GM18526 (cell line): ENCODE data around the gene NPNT.

Experiments used
- POLR2A ChIP-seq: IDR thresholded peaks from 3 replicates; pipeline ENCODE4 v1.6.1; 2011; ENCODE audit not compliant: insufficient read length; ENCODE audit errors: extremely low read depth

Gene NPNT

DNA sequence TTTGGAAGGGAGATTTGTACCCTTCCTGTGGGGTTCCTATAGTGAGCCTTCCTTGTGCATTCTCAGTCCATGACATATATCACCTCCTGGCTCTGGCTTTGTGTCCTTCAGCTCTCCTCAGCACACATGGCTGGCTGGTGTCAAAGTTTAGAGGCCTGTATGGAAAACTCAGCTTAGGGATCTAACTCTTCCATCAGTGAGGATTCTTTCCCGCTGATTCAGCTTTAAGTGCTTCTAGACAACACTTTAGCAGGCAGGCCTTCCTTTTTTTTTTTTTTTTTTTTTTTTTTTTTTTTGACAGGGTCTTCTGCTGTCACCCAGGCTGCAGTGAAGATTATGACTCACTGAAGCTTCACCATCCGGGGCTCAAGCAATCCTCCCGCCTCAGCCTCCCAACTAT, 84.2 kb downstream of the NPNT start:
- TF ChIP-seq POLR2A = no peak

DNA sequence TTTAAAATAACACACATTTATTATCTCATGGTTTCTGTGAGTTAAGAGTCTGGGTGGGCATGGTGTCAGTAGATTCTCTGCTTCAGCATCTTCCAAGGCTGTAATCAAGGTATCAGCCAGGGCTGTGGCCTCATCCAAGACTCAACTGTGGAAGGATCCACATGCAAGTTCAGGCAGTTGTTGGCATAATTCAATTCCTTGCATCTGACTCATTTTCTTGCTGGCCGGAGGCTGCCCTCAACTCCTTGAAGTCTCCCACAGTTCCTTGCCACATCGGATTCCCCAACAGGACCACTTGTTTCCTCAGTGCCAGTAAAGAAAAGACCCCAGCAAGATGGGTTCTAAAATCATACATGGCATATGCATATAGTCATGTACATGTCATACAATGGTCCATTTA, 93.4 kb downstream of the NPNT start:
- TF ChIP-seq POLR2A = no peak

DNA sequence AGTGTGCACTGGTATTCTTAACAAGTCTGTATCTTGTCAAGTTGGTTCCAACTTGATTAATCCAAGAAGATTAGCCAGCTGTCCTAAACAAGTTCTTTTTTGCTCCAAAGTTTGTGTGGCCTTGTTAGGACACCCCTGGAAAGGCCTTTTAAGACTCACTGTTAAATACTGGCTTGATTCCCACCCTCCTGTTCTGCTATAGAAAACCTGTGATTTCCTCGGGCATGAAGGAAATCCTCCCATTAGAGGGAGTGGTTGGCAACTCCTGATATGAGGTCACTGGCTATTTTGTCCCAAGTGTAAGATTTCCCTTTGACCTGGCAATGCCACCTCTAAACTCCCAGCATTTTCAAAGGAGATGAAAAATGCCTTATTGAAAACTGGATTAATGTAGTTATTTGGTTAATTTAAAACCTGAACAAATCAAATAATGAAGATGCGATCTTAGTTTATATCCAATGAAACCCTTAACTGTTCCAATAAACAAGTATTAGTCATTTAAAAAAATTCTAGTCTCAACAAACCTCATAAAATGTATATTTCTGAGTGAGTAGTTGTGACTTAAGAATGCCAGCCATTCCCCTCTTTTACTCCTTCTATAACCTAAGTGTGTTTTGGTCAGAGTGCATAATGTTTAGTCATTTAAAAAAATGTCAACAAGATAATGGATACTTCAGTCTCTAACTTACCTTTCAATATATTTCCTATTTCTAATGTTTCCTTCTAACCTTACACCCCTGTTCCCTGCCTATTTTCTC, 94.4 kb downstream of the NPNT start:
- no peak for TF ChIP-seq POLR2A

DNA sequence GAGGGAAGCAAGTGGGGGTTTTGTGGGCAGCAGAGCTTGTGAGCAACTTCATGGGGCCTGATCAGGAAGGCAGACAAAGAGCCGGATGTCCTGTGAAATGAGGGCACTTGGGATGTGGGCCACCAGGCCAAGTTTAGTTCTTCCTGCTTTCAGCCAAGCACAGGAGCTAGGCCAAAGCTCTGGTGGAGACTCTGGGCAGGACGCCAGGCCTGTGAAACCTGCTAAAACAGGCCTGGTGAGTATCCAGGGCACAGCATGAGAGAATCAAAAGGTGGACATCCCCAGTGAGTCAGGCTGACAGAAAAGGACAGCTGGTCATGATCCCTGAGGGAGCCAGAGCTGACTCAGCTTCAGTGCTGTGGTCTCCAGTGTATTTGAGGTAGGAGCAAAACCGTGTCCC, 95.7 kb downstream of the NPNT start:
- TF ChIP-seq POLR2A = no peak

DNA sequence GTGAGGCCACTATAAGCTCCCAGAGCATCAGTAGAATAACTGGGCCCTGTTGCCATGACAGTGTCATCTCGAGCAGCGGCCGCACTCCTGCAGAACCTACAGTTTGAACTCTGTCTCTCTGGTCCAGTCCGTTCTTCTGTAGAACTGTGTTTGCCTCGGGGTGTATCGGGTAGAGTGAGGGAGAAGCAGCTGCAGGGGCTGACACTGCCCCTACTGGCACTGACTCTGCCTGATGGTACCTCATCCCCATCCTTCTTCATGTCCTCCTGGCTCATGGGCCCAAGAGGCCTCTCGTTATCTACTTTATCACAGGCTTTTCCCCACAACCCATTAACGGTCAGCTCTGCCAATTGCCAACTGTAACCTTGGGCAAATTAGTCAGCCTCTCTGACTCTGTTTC, 96.5 kb downstream of the NPNT start:
- TF ChIP-seq POLR2A = no peak

DNA sequence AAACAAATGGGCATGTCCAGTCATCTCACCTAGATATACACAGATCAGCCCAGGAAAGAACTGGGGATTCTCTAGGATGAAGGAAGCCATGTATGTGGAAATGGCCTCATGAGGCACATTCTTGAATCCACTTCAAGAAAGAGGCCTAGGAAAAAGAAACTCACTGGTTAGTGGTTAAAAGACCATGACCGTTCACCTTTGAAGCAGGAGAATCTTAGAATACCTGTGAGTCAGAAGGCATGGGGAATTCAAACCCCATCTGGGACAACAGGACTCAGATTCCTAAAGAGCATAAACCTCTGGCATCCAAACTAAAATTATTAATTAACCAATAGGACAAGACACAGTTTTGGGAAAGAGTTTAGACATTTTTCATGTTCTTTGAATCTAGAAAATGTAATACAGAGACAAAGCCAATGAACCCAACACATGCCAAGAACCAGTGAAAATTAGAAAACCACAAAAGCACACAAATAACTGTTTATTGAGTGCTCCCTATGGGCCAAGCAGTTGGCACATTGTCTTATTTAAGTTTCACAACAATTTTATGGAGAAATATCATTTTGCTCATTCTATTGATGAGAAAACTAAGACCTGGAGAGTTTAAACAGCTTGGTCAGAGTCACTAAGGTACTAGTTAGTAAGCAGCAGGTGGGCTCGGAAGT, 97.5 kb downstream of the NPNT start:
- TF ChIP-seq POLR2A = no peak

DNA sequence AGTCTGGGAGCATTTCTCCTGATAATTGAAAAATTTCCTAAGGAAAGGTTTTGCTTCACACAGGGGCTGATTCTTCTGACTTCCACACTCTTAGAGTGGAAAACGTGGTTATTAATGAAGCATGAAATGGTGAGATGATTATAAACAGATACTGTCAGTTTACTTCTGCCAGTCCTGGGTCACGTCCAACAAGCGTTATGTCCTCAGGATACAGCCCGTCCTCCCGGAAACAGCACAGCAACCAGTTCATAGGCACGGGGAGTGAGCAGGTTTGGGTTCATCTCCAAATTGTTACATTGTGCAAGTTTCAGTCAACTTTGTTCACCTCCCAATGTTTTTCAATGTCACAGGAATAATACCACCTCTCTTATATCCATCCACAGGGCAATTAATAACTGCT, 98.8 kb downstream of the NPNT start:
- TF ChIP-seq POLR2A = no peak

DNA sequence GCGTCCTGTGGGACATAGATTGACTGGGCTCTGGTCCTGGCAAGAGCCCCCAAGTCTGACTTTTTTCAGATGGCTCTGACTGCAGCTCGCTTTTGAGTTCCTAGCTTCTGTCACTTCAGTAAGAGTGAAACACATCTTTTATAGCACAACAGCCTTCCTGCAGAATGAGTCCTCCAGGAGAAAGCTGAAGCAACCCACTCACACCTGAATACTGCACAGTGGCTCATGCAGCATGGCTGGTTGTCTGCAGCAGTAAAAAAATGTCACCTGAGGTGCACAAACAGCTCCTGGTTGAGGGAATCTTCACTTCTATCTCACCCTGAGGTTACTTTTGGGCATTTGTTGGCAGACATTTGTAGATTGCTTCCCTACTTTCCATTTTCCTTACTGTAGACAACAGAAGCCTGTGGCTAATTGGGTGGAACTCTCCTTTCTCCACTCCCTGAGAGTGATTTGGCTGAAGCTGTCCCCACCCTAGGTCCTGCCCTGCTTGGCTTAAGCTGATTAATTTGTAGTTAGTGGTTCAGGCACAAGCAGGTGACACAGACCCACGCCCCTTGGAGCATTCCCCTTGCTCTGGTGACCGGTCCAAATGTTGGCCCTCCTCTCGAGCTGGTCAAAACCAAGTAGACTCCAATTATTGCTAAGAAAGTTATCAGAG, 99.7 kb downstream of the NPNT start:
- no peak for TF ChIP-seq POLR2A

DNA sequence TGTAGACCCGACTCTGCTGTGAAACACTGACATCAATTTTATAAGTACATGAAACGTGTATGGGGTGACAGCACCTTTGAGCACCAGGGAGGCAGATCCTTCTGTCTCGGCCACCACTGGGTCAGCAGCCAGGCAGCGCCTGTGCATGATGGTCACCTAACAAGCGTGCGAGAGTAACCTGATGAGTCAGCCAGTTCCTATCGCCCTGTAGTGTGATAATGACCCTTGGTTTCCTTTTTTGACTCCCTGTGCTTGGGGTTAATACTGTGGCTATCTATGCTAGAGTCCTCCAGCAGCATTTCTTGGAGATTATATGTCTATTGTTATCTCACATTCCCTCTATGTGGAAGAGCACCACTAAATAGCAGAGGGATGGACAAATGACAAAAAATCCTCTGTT, 101.6 kb downstream of the NPNT start:
- no peak for TF ChIP-seq POLR2A

DNA sequence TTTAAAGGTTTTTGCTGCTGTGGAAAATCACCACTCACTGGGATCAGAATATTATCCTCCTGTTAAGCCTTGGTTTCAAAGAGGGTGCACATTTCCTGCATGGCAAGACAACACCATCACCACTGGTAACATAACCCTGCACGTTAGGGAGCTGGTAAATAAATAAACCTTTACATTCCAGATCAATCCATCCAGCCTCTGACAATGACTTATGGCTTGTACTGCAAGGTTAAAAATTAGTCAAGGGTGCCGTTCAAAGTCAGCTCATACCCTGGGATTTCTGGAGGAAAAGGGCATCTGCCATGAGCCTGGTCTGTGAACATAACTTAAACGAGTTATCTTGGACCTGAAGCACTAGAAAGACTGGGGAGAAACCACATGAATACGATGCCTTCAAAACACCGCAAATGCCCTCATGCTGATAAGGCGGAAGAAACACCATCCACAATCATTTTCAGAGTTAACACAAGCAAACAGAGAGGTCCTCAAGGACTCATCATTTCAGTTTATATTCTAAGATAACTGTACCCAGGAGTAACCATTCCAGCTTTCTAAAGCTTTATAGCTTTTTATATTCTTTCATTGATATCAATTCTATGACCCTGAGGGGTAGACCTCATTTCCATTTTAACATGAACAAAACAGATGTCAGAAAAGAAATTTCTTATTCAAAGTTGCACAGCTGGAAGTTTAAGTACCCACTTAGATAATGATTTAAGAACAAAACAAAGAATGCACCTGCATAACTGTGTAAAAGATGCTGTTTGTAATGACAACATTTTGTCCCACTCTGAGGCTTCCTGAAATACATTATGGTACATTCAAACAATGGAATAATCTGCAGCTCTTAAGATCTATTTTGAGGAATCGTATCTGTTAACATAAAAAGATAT, 103.1 kb downstream of the NPNT start:
- TF ChIP-seq POLR2A = no peak

DNA sequence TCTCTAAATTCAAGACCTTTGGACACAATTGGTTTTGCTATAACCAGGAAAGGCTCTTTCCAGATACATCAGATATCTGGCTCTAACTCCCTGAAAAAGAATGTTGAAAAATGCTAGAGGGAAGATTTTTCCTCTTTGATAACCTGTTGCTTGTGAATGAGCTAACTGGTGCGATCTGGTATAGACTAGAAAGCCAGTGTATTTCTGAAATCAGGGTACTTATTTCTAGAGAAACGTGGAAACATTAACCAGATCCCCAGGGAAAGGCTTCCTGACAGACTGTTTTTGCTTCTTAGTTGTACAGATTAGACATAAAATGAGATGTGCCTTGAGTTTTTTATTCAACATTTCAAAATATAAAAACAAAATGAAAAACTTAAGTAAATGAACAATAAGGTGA, 107.7 kb downstream of the NPNT start:
- TF ChIP-seq POLR2A = no peak

DNA sequence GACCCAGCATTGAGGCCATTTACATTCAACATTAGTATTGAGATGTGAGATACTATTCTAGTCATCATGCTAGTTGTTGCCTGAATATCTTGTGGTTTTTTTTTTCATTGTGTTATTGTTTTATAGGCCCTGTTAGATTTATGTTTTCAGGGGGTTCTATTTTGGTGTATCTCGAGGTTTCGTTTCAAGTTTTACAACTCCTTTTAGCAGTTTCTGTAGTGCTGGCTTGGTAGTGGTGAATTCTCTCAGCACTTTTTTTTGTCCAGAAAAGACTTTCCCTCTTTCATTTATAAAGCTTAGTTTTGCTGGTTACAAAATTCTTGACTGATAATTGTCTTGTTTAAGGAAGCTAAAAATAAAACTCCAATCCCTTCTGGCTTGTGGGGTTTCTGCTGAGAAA, 115.5 kb downstream of the NPNT start:
- no peak for TF ChIP-seq POLR2A

DNA sequence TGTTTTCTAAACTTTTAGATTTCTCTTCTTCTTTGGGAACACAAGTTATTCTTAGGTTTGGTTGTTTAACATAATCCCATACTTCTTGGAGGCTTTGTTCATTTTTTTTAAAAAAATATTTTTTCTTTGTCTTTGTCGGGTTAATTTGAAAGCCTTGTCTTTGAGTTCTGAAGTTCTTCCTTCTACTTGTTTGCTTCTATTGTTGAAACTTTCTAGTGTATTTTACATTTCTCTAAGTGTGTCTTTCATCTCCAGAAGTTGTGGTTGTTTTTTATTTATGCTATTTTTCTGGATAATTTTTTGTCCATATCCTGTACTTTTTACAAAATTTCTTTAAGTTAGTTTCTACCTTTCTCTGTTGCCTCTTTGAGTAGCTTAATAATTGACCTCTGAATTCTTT, 116.1 kb downstream of the NPNT start:
- TF ChIP-seq POLR2A = no peak

DNA sequence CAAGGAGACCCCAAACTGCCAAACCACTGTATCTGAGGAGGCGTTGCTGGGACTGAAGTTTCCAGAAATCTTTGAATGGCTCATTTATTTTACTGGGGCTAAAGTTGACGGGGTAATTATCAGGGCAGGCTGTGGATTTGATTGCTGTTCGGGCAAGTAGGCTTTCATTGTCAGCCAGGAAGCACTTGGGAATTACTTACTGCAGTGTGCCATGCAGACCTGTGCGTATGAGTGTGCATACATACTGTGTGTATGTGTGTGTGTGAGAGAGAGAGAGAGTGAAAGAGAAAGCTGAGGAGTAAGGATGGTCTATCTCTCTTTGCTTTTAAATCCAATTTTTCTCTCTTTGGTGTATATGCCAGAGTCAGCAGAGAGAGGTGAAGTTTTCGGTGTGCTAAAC, 122.7 kb downstream of the NPNT start:
- no peak for TF ChIP-seq POLR2A

DNA sequence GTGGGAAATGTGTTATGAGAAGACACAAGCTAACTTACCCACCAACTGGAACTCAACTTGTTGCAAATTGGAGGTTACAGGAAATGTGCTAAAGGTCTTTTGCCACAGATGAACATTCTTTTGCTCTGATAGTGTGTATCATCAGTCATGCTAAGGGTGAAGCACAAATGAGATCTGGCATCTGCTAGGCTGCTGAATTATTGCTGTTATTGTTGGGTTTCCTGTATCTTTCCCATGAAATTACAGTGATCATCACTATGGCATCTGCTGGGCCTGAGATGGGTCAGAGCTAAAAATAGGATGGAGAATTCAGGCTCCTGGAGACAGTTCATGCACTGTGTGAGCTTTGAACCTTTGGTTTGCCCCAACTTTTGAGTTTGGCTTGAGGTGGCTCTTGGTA, 124.5 kb downstream of the NPNT start:
- no peak for TF ChIP-seq POLR2A
